GM12864 (cell line): Measurements from ENCODE around the gene PYGM.

Experiments
- DNase-seq: peaks from one replicate; pipeline ENCODE4 v3.0.0-alpha.2; 2011; ENCODE audit warnings: low read depth
- H3K4me3 ChIP-seq: 2 replicates; pipeline ENCODE4 v1.5.1; 2011; ENCODE audit warnings: mild to moderate bottlenecking, low read depth, low read length, control low read depth
- CTCF ChIP-seq: IDR thresholded peaks from 2 replicates; pipeline ENCODE4 v1.5.1; 2011; ENCODE audit warnings: low read depth, mild to moderate bottlenecking, moderate library complexity, low read length, control low read depth, inconsistent platforms; ENCODE audit errors: missing control alignments

PYGM gene

GRCh38 chr11:64762674-64763525 is 3.1 kb upstream of the PYGM start:
- no peak for DNase-seq

DNA sequence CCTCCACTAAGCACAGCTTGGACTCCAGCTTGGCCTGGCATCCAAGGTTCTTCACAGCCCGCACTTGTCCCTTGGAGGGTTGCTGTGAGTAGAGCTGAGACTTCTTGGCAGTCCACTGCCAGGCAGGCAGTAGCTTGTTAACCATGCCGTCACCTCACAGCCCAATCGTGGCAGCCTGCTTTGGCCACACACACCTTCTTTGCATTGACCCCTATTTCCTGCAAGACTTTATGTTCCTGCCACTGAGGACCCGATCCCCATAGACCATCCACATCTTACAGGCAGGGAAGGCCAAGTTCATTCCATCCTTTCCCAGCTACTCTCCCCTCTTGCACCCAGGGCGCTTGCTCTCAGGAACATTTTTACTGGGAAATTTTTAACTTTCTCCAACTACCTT is 2.5 kb upstream of the PYGM start:
- no peak for DNase-seq
- no peak for TF ChIP-seq CTCF
- no peak overlapping the region for H3K4me3 ChIP-seq

More at GRCh38 chr11:64762674-64763525, 3.1 kb upstream of the PYGM start:
- H3K4me3 ChIP-seq, result no peak overlapping the region
- TF ChIP-seq CTCF, result no peak

- no peak overlapping the region for H3K4me3 ChIP-seq
- TF ChIP-seq CTCF, result no peak
- DNase-seq, result no peak
These were observed 1.1 kb upstream of the PYGM start for GRCh38 chr11:64760759-64761420.

- TF ChIP-seq CTCF, result no peak
- no peak for DNase-seq
- H3K4me3 ChIP-seq, result no peak overlapping the region
These were observed 548 bp downstream of the PYGM start for GRCh38 chr11:64759131-64759721.

DNA sequence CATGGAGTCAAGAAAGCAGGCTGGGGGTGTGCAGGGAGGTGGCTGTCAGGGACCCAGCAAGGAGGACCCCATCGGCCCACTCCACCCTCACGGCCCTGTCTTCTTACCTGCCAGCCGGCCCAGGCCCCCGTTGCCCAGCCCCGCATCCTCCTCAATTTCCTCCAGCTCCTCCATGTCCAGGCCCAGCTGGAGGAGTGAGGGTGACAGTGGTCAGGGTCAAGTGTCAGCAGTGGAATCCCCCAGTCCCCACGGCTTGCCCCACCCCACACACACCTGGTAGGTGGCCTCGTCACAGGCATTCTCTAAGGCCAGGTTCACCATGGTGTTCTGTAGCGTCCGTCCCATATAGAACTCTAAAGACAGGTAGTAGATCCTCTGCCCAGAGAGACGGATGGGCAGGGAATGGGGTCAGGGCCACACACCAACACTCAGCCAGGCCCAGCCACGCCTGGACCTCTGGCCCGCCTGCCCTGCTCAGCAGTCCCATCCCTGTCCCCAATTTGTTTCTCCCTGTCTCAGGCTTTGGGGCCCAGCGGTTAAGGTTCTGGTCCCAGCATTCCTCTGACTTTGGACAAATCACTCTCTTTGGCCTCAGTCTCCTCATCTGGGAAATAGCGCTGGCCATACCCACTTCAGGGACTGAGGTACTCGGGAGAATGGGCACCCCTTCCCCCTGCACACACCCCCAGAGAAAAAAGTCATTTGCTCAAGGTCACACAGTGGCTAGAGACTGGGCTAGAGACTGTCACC is 1.3 kb downstream of the PYGM start:
- no peak overlapping the region for H3K4me3 ChIP-seq
- no peak for TF ChIP-seq CTCF
- DNase-seq, result no peak

- no peak for DNase-seq
- TF ChIP-seq CTCF, result no peak
- H3K4me3 ChIP-seq, result no peak overlapping the region
These were observed 2.0 kb downstream of the PYGM start for GRCh38 chr11:64757549-64758329.
